Activated CD4-positive, alpha-beta T cell treated with anti-CD3 and anti-CD28 coated beads for 24 hours (primary cell): ENCODE data around the gene CASZ1.
A peak's percentile ranks its signal among the peaks of the same experiment; 100 is the strongest.

Source experiments
- DNase-seq, 2 donors: peaks; one replicate each; pipeline ENCODE4 v3.0.0-alpha.2; 2020; ENCODE audit warnings: low read depth in 2 of 2

CASZ1 gene

DNA sequence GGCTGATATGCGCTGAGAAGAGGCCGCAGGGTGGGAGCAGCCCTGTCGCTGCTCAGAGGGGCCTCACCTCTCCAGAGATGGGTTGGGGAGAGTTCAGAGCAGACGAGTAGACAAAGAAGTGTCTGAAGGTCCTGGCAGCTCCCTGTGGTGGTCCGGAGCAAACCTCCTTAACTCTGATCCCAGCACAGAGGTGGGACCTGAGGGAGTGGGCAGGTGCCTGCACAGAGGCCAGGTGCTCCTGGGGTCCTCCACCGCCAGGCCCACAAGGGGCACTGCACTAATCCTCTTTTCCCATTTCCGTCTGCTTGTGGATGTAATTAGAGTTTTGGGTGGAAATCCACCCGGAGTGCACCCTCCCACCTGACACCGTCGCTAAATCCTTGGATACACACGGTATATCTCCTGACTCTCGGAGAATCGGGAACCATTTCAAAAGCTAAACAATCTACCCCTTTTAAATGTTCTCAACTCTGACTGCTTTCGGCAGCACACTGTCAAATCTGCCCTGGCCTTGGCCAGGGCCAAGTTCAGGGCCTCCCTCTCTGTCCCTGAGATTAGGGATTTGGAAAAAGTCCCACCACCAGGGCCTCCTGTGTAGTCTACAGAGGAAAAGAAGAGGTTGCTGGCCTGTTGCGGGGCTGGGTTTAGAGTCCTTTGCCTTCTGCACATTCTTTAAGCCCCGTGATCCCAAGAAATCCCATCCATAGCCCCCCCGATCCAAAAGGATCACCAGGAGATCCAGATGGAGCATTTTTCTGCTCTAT lies 22.4 kb downstream of the CASZ1 start:
- DNase-seq, result no peak

DNA sequence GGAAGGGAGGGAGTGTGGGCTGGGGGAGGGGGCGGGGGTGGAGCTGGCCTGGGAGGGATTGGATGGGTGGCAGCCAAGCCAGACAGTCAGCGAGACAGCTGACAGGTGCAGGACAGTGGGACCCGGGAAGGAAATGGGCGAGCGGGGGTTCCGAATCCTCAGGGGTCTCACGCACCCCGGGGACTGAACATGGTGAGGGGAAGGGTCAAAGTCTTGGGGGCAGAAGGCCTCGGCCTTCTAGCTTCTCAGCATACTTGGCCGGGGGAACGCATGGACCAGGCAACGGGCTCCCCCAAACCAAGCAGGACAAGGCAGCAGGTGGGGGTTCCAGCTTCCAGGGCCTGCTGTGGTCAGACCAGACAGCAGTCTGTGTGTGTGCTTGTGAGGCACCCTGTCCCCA lies 23.1 kb downstream of the CASZ1 start:
- no peak for DNase-seq

DNA sequence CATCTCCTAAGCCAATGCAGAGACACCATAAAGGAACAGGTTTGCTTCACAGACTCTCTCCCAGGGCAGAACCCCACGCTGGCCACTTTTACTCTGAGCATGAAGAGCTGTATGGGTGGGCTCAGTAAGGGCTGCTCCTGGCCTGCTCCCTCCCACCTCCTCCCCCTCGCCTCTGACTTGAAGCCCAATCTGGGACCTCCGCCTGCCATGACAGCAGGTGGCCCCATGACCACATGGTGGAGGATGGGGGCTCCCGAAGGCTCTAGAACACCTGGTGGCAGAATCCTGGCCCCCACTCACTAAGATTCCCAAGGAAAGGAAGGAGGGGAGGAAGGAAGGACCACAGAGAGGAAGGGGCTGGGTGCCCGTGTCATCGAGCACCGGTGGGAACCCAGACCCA lies 23.7 kb downstream of the CASZ1 start:
- DNase-seq, result no peak

- DNase-seq, result no peak
Observed at GRCh38 chr1:10771789-10772188, 24.7 kb downstream of the CASZ1 start.

GRCh38 chr1:10768552-10768951 lies 27.9 kb downstream of the CASZ1 start:
- no peak for DNase-seq

DNA sequence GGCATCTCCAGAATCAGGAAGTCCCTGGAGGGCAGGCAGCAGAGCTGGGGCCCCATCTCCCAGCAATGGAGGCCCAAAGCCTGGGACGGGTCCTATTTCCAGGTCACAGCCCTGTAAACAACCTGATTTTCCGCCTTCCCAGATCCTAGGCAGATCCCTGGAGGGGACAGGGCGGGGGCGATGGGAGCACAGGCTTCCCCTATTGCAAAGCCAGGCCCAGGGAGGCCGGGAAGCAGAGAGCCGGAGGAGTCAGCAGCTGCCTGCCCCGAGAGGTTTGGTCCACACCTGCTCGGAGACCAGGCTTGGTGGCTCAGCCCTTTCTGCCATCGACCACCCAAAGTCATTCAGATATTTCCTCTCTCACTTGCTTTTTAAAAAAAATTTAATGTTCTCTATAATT lies 29.2 kb downstream of the CASZ1 start:
- DNase-seq, result no peak

- DNase-seq, result no peak
Observed at GRCh38 chr1:10765734-10766478, 30.5 kb downstream of the CASZ1 start.

DNA sequence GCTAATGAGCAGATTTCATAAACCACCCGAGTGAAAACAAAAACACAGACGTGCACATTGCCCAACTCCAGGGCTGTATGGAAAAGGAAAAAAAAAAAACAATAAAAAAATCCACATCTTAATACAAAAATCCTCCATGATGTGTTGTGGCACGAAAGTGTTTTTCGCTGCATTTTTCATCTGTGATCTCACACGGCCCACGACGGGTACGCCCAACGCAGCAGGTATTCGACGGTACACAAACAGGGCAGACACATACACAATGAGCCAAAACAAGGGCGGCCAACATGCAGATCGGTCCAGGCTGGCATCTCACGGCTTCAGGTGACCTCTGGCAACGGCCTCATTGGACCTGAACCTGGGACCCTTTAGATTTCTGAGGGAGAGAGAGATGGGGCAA lies 31.1 kb downstream of the CASZ1 start:
- DNase-seq, result no peak

- no peak for DNase-seq
Observed at GRCh38 chr1:10764296-10764798, 32.1 kb downstream of the CASZ1 start.

- no peak for DNase-seq
Observed at GRCh38 chr1:10762875-10763274, 33.6 kb downstream of the CASZ1 start.

GRCh38 chr1:10762153-10762523 lies 34.3 kb downstream of the CASZ1 start:
- DNase-seq, result no peak

GRCh38 chr1:10761503-10762152 lies 34.8 kb downstream of the CASZ1 start:
- no peak for DNase-seq

GRCh38 chr1:10760566-10761502 lies 35.6 kb downstream of the CASZ1 start:
- no peak for DNase-seq

GRCh38 chr1:10759413-10760200 lies 36.8 kb downstream of the CASZ1 start:
- no peak for DNase-seq

DNA sequence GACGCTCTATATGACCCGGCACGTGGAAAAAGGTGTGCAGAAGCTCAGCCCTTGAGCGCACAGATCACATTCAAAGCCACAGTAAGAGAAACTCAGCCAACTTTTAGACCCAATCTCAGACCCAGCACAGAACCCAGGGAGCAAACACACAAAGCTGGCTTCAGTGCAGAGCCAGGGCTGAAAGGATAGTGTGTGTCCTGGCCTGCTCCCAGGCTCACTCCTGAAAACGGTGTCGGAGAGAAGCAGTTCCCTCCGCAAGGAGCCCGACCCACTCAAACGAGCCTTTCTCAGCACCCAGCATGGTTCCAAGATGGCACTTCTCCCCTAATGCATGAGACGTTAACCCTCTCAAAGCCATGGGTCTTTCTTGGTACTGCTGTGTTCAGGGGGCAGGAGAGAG lies 39.6 kb downstream of the CASZ1 start:
- no peak for DNase-seq

GRCh38 chr1:10755970-10756521 lies 40.4 kb downstream of the CASZ1 start:
- peak; percentile 18 to 48 for DNase-seq

GRCh38 chr1:10754568-10755329 lies 41.7 kb downstream of the CASZ1 start:
- no peak for DNase-seq

- no peak for DNase-seq
Observed at GRCh38 chr1:10753299-10753698, 43.1 kb downstream of the CASZ1 start.

GRCh38 chr1:10751561-10752085 lies 44.8 kb downstream of the CASZ1 start:
- DNase-seq, result no peak
